GM19372 (cell line): ENCODE results near the gene AANAT.

Experiments used
- ATAC-seq: cut with Tn5 transposase; IDR thresholded peaks from one replicate; pipeline ENCODE4 v1.9.1; 2021; ENCODE audit warnings: mild to moderate bottlenecking, low read depth, moderate library complexity; ENCODE audit not compliant: unreplicated experiment

The AANAT gene

DNA sequence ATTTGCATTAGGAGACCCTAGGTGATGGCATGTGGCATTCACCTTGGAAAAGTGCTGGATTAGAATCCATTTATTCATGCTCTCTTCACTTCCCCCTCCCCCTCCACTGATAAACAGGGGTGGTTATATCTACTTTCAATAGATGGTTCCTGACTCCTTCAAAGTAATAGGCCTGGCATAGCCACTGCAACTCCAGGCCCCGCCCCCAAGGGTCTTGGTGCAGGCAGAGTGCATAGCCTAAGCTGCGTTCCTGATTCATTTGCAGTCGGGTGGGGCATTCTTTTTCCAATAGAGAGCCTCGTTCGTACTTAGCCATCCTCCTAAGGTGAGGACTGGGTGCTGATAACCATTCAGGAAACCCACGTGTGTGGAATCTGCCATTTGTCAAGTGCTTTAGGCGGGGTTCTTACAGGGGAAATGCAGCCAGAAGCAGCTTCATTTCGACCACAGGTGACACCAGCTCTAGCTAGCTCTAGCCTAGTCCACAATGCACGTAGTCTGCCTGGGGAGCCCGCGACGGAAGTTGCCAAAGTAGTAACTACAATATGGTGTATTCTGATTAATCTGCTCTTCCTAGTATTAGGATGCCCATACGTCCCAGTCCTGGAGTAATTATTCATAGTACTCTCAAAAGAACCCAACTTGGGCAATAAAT, 25.6 kb upstream of the AANAT start:
- ATAC-seq = no peak

DNA sequence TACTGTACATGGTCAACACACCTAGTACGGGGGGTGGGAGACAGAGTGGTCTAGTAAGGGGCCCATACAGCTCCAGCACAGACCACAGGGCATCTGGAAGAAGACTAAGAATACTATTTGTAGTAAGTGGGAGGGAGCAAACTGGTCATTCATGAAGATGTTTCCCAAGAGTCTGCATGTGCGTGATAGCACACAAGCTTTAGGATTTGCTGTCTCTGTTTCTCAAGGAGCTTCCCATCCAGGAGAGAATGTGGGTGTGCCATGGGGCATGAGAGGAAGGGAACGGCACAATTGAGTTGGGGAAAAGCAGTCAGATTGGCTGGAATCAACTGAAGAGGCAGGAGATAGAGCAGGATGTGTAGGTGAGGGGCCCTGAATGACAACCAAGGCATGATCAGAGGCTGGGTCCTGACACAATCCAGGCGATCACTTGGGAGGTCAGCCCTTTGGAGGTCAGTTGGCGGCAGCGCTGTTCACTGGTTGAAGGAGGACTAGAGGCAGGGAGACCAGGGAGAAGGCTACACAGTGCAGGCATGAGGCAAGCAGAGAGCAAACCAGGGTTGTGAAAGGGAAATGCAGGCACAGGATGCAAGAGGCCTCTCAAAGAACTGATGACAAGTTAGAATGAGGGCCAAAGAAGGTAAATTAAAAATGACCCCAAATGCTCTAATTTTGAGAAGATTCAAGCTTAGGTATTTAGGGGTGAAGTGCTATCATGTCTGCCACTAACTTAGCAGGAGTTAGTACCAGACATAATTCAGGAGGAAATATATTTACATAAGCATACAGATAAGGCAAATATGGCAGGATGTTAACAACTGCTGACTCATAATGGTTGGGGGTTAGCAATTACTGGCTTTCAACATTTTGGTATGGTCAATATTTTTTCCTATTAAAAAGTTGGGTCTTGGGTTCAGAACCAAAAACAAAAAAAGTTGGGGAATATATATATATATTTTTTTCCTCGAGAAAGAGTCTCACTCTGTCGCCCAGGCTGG, 24.8 kb upstream of the AANAT start:
- ATAC-seq = no peak

DNA sequence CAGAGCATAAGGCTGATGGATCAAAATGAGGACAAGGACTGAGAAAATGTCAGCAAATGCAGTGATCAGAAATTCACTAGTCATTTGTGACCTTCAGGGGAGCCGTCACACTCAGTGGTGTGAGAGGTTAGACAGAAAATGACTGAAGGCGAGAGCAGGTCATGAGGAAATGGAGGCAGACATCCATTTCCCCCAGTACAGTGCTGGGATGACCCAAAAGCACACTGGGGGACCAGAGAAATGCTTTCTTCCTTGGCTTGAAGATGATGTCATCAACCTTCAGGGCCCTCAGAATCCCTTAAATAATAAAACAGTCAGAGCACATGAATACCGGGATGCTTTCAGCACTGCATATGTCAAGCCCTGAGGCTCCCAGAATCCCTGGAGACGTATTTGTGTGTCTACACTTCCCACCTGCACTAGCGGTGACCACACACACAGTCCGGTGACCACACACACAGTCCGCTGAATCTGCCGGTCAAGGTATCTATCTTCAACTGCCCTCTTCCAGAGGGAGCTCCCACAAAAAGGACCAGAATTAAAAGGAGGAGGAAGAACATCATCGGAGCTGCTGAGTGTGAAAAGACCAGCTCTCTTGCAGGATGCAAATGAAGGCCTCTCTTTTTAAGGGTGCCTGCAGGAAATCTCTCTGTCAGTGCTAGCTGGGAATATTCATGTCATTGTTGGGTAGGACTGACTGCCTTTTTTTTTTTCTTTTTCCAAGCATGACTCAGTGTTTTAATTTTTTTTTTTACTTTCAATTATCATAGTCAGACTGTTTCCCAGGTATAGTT, 22.7 kb upstream of the AANAT start:
- no peak for ATAC-seq

DNA sequence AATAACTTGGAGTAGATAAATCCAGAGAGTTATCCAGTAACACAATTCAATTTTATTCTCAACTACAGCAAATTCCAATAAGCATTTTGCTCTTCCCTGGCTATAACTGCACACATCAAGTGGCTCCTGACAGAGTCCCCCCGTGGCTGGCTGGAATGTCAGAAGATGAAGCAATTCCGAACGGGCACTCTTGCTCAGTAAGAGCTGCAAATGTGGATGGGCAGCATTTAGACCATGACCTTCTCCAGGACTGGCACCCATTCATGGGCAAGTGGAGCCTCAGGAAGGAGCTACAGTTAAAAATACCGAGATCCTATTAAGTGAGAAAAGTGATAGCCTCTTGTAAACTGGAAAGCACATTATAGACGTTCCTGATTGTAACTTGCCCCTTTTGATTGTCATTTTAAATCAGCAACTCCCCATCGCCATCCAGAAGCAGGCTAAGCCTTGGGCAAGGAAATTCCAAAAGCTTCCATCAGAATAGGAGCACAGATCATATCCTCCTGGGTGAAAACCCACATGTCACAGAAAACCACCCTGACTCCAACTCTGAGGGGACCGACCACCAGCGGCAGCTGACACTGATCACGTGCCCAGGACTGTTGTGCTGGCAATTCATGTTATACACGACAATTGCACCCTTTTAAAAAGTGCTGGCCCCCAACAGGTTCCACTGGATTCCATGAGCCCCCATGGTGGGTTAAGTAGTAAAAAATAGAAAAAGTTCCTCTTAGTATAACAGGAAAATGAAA, 21.5 kb upstream of the AANAT start:
- no peak for ATAC-seq

DNA sequence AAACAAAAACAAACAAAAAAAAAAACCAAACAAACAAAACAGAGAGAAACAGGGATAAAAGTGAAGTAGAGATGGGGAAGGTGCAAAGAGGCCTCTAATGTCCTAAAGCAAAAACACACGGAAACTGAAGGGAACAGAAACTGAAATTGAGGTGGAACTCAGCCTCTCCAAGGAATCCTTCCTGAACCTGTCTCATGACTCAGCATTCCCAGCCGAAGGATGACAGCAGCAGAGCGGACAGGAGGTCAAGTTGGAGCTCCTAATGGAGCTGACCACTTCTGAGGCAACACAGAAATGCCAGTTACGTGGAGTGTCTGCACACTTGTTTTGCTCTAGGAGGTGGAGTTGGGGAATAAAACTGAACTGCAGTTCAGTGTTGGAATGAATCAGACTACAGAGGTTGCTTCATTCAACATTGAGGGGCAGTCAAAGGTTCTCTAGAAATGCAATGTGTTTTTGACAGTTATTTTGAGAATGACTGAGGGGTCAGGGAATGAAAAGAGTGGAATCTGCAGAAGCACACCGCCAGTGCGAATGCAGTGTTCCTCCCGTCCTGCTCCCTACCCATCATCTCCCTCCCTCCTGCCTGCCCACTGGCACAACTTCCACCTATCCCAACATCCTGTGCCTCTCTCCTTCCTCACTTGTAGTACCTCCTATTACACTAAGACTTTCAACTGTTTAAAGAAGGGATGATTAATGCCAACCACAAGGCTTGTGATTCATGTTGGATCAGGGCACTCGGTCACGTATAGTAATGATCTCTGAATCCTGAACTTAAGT, 20.8 kb upstream of the AANAT start:
- ATAC-seq = no peak

DNA sequence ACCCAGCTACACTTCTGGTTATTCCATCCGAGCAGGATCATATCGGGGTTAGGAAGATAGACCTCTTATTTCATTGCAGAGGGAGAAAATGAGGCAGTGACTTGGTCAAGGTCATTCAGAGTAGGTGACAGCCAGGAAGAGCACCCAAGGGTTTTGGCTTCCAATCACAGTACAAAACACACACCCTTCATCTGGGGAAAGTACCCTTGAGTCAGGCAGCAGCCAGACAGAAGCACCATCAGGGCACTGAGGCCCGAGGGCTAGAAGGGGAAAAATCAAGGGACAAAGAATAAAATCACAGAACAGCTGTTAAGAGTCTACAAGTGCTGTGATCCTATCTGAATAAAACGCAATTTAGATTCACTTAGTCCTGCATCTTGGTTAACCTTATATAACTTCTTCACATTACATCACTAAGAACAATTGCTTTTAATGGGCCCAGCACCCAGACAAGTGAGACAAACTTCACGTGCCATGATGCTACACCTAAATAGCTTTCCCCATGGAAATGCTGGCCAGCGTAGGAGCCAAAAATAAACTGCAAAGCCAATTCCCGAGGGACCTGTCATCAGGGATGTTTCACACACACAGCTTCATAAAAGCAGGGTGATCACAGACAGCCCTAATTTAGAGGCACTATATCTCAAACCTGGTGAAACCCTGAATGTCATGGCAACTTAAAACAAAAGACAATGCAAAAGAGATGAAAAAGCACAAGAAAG, 19.3 kb upstream of the AANAT start:
- ATAC-seq = no peak

DNA sequence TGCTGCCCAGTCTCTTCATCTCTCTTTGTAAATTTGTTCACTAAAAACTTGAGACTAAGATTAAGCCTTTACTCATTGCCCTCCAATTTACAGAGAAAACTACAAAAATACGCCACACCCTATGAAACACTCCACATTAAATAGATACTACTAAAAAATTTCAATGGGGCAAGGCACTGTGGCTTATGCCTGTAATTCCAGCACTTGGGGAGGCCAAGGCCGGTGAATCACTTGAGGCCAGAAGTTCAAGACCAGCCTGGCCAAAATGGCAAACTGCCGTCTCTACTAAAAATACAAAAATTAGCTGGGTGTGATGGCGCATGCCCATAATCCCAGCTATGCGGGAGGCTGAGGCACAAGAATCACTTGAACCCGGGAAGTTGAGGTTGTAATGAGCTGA, 18.3 kb upstream of the AANAT start:
- no peak for ATAC-seq

DNA sequence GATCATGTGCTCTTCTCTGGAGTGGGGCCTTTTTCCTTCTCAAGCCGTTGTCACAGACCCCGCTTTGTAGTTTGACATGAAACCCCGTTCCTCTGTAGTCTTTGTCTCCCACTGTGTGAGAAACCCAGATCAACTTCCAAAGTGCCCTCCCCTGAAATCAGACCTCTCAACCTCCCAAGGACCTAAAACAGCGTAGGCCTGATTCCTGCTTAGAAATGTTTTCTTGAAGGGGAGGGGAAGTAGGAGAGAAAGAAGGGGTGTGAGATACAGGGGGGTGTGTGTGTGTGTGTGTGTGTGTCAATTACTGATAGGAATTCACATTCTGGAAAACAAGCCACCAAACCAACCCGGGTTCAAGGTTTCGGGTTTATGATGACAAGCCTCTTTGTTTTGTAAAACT, 15.9 kb upstream of the AANAT start:
- no peak for ATAC-seq

DNA sequence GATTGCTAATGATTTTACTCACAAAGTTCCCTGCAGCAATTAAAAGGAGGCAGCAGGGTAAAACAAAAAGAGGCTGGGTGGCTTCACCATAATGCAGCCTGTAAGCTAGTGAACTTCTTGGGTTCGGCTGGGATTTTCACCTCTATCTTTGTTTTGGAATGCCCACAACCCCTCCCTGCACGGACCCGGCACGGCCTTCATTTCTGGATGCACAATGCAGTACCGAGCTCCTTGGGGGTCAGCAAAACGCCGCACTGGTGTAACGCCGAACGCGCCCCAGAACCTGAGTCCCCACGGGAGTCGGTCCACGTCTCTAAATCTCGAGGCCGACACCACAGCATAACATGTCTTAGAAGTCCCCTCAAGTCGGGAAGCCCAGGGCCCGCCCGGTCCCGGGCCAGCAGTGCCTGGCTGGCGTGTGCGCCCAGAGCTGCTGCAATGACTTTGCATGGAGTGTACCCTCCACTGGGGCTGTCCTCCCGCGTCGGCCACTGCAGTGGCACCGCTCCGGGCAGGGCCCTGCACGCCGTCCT, 15.2 kb upstream of the AANAT start:
- peak; percentile 19 for ATAC-seq

DNA sequence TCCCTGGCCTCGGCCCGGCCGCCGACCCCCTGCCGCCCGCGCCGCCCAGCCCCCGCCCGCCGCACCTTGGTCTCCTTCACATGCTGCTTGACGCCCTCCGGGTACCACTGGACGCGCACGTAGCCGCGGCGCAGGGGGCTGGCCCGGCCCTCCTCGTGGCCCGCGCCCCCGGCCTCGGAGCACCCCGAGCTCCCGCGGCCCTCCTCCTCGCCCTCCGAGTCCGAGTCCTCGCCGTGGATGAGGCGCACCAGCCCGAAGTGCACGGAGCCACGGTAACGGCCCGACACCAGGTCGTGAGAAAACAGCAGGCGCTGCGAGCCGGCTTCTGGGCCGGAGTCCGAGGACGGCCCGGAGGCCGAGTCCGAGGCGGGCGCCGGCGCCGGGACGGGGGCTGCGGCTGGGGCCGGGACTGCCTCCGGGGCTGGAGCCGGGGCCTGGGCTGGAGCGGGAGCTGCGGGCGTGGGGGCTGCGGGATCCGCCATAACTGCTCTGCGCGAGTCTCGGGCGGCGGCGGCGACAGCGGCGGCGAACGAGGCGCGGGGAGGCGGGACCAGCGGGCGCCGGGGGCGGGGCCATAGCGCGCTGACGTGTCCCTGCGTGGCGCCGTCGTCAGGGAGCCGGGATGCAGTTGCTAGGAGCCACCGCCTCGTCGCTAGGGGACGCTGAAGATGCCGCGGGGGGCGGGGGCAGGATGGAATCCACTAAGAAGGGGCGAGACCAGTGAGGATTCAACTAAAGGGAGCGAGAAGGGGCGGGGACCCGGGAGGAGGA, 14.6 kb upstream of the AANAT start, which contains the start of gene UBE2O:
UBE2O (minus strand) TSS at position 493 of the 771 bp plus-strand sequence; CDS start at position 482, 11 bp downstream.
- peak; percentile 92 for ATAC-seq

DNA sequence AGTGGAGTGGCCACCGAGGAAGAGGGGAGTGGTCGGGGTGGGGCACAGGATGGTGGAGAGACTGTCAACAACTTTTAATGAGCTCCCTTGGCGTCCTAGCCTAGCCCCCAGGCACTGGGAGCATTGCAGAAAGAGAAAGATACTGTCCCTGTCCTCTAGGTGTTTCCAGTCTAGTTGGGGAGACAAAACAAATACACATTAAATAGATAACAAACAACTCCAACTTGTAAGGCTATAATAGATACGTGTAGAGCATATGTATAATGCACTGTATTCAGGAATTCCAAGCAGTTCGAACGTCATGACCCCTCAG, 14.0 kb upstream of the AANAT start:
- ATAC-seq = no peak

DNA sequence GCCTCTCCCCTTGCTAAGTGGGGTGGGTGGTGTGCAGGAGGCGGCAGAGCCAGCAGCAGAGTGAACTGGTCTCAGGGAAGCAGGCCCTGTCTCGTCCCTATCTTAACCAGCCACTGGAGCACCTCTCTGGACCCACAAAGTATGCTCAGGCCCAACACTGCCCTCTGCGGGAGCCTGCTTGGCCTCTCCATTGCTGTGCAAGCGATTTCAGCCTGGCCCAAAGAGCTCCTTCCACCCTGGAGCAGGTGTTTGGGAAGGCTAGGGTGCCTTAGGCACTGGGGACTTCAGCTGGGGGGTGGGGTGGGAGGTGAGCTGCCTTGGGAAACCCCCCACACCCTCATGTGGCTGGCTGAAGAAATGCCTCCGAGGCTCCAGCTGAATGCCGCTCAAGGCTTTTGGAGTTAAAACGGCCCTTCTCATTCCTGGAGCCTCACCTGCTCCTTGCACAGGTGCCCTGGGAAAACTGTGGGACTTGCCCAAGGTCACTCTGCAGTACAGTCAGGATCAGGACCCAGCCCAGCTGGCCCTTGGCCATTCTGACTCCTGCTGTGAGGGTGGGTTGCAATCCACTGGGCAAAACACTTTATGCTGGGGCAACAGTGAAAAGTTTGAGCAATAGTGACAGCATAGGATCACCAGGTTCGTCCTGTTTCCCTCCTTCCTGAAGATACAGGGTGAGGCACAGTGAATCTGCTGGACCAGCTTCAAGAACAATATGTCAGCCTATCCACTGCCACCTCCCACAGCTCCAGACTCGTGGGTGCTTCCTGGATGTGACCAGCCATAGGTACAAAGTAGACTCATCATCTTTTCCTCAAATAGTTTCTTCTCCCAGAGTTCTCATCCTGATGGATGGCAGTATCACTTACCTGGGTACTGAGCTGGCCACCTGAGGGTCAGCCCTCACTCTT, 8.6 kb upstream of the AANAT start:
- no peak for ATAC-seq

DNA sequence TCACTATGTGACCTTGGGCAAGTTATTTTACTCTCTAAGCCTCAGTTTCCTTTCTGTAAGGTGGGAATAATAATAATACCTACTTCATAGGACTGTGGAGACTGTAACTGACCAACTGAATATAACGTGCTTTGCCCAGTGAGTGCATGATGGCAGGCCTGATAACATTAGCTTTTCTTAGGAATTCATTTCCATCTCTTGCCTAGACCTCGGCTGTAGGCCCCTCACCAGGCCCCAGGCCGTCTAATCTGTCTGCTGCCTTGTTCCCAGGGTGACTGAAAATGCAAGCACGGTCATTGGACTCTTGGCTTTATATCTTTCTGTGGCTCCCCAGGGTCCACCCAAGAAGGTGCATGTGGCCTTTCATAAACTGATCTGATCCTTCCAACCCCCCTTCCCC, 7.7 kb upstream of the AANAT start:
- ATAC-seq = no peak

DNA sequence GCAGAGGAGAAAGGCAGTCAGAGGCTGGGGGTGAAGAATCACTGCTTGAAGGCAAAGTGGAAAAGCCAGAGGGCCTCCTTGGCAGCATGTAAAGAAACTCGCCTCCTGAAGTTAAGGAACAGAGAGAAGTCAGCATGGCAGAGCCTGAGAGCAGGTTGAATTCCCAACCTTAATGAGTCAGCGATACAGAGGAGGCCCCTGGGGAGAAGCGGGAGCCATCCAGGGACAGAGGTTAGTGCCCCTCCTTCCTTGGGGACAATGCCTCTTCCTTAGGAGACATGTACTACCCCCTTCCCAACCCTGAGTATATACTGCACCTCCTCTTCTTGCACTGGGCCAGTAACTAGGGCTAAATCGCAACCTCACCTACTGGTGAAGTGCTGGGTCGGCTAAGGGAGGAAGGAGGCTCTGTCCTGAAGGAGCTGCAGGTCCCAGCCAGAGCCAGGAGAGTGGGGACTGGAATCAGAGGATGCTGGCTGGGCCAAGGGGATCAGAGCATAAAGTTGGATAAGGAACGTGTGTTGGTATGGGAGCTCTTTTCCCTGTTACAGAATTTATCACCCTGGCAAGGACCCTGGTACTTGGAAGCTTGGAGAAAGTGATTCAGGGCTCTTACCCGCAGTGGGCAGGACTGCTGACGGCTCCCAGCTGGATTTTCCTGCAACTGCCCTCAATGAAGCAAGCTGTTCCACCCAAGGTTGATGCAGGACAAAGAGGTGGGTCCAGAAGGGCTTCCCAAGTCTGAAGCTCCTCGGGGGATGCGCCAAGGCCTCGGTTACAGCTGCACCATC, 5.4 kb upstream of the AANAT start:
- ATAC-seq = no peak

DNA sequence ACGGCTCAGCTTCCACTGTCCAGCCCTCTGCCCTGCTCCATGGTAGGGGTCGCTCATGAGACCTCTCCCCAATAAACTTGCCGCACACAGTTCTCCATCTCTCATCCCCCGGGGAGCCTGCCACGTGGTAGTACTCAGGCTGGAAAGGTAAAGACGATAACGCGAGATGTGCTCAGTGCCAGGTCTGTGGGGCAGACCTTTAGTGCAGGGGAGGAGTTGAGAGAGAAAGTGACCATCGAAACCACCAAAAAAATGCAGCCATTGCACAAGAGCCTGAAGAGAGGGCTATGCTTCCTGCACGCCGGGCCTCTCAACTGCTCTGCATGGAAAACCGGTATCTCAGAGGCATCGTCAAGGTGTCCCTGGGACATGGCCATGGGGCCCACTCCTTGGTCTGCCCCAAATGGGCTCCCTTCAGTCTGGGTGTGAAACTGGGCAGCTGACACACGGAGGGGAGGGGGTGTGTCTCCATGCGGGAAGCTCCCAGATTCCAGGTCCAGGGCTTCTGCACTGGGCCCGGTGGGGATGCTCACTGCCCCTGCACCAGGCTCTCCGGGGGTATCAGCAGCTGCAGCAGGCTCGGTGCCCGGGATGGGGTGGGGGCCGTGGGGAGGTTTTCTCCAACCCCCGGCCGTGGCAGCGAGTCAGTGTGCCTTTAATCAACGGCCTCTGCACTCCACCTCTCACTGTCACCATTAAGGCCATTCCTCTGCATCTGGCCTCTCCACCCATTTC, 4.7 kb upstream of the AANAT start:
- ATAC-seq = no peak

DNA sequence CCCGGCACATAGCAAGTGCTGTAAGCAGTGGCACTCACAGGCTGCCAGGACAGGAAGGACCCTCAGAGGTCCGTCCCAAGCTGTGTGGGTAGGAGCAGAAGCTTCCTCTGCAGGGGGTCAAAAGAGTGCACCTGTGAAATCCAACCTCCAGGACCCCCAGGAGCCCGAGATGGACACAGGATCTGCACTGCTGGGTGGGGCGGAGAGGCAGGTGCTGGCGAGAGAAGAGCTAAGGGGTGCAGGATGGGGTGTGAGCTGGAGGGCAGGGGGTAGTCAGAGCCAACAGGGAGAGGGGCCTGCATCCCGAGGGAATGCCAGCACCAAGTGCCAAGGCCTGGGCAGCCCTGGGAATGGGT, 650 bp upstream of the AANAT start:
- no peak for ATAC-seq
